K562 (cell line): ENCODE measurements around the gene C3.

Experiments
- CREB1 ChIP-seq, 2 experiments: sonication (generic) in 1 of 2; formaldehyde crosslinking in 1 of 2; IDR thresholded peaks; 2 replicates each; pipeline versions ENCODE4 v1.6.1 to v1.8.0; 2012 to 2022; ENCODE audit warnings: inconsistent platforms in 1 of 2, mild to moderate bottlenecking in 1 of 2, missing genetic modification reagents in 1 of 2, moderate library complexity in 1 of 2
- HDAC3 ChIP-seq: fragments of 450-650 bp; IDR thresholded peaks from 2 replicates; pipeline ENCODE4 v1.6.1; 2018; ENCODE audit warnings: borderline replicate concordance, mild to moderate bottlenecking, moderate library complexity; ENCODE audit not compliant: partially characterized antibody
- JUNB ChIP-seq: fragments of 450-650 bp; formaldehyde crosslinking; conservative IDR thresholded peaks from 2 replicates; pipeline ENCODE4 v1.4.0; 2020; ENCODE audit warnings: mild to moderate bottlenecking
- JUND ChIP-seq, 2 experiments: IDR thresholded peaks; 2 replicates in 1 of 2; 3 replicates in 1 of 2; pipeline ENCODE4 v1.6.1; 2011; ENCODE audit warnings: borderline replicate concordance in 2 of 2, low read depth in 2 of 2, low read length in 2 of 2, improper control_type of control experiment in 1 of 2, missing biosample characterization in 1 of 2, missing genetic modification characterization in 1 of 2, missing genetic modification reagents in 1 of 2
- MTA3 ChIP-seq: fragments of 450-650 bp; formaldehyde crosslinking; IDR thresholded peaks from 2 replicates; pipeline ENCODE4 v1.6.1; 2017; ENCODE audit warnings: mild to moderate bottlenecking, borderline replicate concordance
- SMC3 ChIP-seq: conservative IDR thresholded peaks from 2 replicates; pipeline ENCODE4 v1.6.1; 2011; ENCODE audit warnings: low read depth, low read length, improper control_type of control experiment; ENCODE audit not compliant: insufficient read depth
- TAF1 ChIP-seq: IDR thresholded peaks from 2 replicates; pipeline ENCODE4 v1.6.1; 2011; ENCODE audit warnings: mild to moderate bottlenecking, low read length, moderate library complexity; ENCODE audit not compliant: insufficient read depth, control insufficient read depth, severe bottlenecking; ENCODE audit errors: extremely low read depth
- TEAD2 ChIP-seq: fragments of 450-650 bp; IDR thresholded peaks from 2 replicates; pipeline ENCODE4 v1.6.1; 2016; ENCODE audit warnings: missing genetic modification characterization, control low read depth, missing compliant biosample characterization
- ZNF282 ChIP-seq: sonication (generic); formaldehyde crosslinking; IDR thresholded peaks from 2 replicates; pipeline ENCODE4 v1.8.1; 2023; ENCODE audit warnings: missing genetic modification reagents

DNA sequence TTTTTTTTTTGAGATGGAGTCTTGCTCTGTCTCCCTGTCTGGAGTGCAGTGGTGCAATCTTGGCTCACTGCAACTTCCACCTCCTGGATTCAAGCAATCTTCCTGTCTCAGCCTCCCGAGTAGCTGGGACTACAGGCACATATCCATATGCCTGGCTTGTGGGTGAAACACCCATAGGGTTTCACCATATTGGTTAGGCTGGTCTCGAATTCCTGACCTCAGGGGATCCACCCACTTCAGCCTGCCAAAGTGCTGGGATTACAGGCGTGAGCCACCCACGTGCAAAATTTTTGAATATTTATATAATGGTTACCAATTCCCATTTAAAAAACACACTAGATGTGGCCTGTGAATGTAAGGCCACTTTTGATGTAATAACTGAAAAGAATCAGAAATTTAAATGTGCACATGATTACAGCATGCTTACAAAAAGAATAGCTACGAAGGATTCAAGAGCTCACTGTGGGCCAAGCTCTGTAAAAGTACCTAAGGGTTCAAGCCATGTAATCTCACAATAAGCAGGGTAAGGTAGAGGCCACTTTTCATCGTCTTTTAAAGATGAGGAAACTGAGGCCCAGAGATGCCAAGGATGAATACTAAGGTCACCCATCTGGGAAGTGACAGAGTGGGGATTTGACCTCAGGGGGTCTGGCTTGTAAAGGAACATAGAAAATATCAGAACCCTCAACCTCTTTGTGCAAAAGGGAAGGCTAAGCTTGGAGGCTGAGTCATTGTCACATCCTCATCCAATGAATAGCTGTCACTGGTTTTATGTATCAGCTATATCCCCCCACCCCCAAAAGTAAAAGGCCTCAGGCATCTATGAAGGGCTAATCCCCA, 68.3 kb downstream of the C3 start:
- no peak for TF ChIP-seq HDAC3
- no peak for TF ChIP-seq TEAD2
- TF ChIP-seq TAF1: no peak
- no peak for TF ChIP-seq JUNB
- TF ChIP-seq SMC3: no peak
- no peak for TF ChIP-seq JUND (IDR thresholded peaks at IDR 0.05; ENCODE audit: borderline replicate concordance, low read depth, low read length)
- TF ChIP-seq JUND (tag; IDR thresholded peaks at IDR 0.05; ENCODE audit: borderline replicate concordance, low read depth, low read length): no peak
- no peak for TF ChIP-seq ZNF282 (CRISPR knock-in tag)
- TF ChIP-seq CREB1 (IDR thresholded peaks at IDR 0.05): no peak
- no peak for TF ChIP-seq CREB1 (CRISPR knock-in tag; IDR thresholded peaks at IDR 0.05)
- TF ChIP-seq MTA3: no peak
